ENCODE measurements around the gene KAZN.

Gene KAZN

DNA sequence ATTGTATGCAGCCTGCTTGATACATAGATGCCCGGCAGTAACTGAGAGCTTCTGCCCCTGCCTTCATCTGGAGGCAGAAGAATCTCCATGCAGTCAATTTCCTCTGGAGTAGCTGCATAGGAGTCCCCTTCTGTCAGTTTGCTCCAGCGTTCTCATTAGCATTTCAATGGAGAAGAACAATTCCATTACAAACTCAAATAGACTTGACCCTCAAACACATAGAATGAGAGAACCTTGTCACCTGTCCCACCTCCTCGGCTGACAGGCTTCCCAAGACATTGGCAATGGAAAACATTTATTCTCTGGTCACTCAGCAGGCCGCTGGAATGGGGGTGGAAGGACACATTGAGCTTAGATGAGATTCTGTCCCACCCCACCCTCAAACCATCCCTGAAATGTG lies 509.4 kb downstream of the KAZN start:
- DNase-seq (ENCODE audit: low read depth), result no peak
- TF ChIP-seq, protein P1, sequence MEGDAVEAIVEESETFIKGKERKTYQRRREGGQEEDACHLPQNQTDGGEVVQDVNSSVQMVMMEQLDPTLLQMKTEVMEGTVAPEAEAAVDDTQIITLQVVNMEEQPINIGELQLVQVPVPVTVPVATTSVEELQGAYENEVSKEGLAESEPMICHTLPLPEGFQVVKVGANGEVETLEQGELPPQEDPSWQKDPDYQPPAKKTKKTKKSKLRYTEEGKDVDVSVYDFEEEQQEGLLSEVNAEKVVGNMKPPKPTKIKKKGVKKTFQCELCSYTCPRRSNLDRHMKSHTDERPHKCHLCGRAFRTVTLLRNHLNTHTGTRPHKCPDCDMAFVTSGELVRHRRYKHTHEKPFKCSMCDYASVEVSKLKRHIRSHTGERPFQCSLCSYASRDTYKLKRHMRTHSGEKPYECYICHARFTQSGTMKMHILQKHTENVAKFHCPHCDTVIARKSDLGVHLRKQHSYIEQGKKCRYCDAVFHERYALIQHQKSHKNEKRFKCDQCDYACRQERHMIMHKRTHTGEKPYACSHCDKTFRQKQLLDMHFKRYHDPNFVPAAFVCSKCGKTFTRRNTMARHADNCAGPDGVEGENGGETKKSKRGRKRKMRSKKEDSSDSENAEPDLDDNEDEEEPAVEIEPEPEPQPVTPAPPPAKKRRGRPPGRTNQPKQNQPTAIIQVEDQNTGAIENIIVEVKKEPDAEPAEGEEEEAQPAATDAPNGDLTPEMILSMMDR (IDR thresholded peaks at IDR 0.05; ENCODE audit: low read depth, low read length, missing control alignments), result no peak
- no peak overlapping the region for H3K4me3 ChIP-seq (ENCODE audit: low read depth, low read length)

DNA sequence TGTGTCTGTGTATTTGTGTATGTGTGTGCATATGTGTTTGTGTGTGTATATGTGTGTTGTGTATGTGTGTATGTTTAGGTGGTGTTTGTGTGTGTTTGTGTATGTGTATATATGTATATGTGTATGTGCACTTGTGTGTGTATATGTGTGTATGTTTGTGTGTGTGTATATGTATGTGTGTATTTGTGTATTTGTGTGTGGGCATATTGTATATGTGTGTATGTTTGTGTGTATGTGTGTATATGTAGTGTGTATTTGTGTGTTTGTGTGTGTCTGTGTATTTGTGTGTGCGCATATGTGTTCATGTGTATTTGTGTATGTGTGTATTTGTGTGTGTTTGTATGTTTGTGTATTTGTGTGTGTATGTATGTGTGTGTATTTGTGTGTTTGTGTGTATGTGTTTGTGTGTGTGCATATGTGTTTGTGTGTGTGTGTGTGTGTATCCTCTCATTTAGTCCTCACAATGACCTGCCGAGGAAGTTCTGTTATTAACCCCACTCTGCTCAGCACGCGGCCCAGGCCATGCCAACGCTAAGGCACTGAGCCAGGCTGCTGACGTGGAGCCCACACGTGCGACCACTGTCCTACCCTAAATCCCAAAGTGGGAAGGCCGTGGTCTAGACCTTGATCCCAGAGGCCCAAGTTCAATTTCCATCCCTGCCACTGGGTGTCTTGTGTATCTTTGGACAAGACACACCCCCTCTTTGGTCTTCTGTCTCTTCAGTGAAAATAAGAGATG lies 511.8 kb downstream of the KAZN start:
- TF ChIP-seq, protein P1 (IDR thresholded peaks at IDR 0.05; ENCODE audit: low read depth, low read length, missing control alignments), result no peak
- H3K4me3 ChIP-seq (ENCODE audit: low read depth, low read length), result no peak overlapping the region
- no peak for DNase-seq (ENCODE audit: low read depth)

- TF ChIP-seq, protein P1 (IDR thresholded peaks at IDR 0.05; ENCODE audit: low read depth, low read length, missing control alignments), result no peak
- DNase-seq (ENCODE audit: low read depth), result no peak
Measured at GRCh38 chr1:15110867-15111230, 512.4 kb downstream of the KAZN start.

DNA sequence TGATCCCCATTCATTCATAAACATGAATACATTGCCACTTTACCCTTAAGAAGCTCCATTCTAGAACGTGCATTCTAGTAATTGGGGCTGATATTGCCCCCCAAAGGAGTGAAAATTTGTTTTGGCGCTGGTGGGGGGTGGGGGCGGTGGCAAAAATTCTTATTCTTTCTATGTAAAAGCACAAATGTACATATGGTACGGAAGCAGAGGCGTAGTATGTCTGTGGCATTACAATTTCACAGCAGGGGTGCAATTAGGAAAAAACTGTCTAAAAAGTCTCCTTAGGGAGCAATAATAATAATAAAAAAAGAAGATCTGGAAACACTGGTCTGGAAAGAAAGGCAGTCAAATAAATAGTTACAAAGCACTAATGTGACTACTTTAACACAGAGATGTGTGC lies 514.7 kb downstream of the KAZN start:
- DNase-seq (ENCODE audit: low read depth), result no peak
- TF ChIP-seq, protein P1 (IDR thresholded peaks at IDR 0.05; ENCODE audit: low read depth, low read length, missing control alignments), result no peak
- H3K4me3 ChIP-seq (ENCODE audit: low read depth, low read length), result no peak overlapping the region

More at GRCh38 chr1:15110867-15111230, 512.4 kb downstream of the KAZN start:
- H3K4me3 ChIP-seq (ENCODE audit: low read depth, low read length), result no peak overlapping the region

DNA sequence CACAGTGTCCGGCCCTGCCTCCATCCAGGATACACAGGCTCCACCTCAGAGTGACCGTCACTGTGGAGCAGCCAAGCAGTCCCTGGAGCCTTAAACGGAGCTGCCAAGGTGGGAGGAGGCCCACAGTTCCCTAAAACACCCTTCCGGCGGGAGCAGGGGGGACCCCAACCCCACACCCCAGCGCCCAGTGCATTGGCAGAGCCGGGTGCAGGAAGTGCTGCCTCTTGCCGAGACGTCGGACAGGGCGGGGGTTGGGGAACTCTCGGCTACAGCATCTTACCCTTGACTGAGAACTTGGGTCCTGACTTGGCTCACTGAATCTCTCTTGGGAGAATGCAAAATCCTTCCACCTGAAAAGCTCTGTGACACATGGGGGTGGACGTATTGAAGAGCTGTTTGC lies 516.4 kb downstream of the KAZN start:
- H3K4me3 ChIP-seq (ENCODE audit: low read depth, low read length), result no peak overlapping the region
- TF ChIP-seq, protein P1 (IDR thresholded peaks at IDR 0.05; ENCODE audit: low read depth, low read length, missing control alignments), result no peak
- DNase-seq (ENCODE audit: low read depth), result no peak

DNA sequence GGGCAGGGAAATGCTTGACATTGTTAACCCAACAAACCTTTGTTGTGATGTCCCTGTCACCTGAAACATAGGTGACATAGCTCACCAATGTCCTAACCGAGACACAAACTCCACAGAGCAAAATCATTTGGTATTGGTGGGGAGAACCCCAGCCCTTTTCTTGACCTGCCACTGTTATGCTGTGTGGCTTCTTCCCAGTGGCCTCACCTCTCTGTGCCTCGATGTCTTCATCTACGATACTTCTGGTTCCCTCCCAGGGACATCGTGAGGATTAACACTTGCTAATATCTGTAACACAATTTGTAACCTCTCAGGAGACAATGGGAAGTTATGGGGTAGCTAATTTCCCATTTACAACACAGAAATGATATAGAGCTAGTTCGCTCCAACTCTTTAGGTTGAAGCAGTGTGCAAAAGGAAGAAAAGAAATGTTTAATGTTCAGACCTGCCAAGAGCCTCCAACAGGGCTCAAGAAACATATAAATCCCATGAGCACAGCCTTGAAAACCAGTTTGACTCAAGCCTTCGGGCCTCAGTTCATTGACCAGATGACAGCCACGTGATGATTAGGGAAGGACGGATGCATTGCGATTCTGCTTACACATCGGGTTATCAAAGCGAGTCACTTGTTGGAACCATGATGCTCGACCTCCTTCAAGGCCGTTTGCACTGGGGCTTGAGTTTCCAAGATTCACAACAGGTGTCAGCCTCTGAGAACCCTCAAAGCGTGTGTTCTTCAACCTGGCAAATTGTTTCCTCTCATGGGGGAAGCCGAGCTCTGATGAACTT lies 517.3 kb downstream of the KAZN start:
- TF ChIP-seq, protein P1 (IDR thresholded peaks at IDR 0.05; ENCODE audit: low read depth, low read length, missing control alignments), result no peak
- H3K4me3 ChIP-seq (ENCODE audit: low read depth, low read length), result no peak overlapping the region

More for the DNA sequence above, 517.3 kb downstream of the KAZN start:
- no peak for DNase-seq (ENCODE audit: low read depth)

Data from GM12864 (cell line).